Left lung (tissue), 10 donors: ENCODE results near the gene MYLK. TPM values are rescaled to one million over a fixed set of nuclear protein-coding genes. Genes with fewer than 3 reads are reported as not detected.
"Not testable (repeated sequence)": the region's sequence is repeated elsewhere in the genome, so short reads cannot be mapped to it uniquely, and the experiment has no call there.

Source experiments
- ATAC-seq: fragments of 200-7000 bp; cut with Tn5 transposase; one replicate; pipeline ENCODE4 v1.9.1; 2020; ENCODE audit warnings: moderate library complexity
- DNase-seq, 4 donors: peaks; one replicate each; pipeline ENCODE4 v3.0.0-alpha.2; 2013 to 2020
- H3K27ac ChIP-seq, 2 donors: fragments of 200-600 bp; sonication (generic) in 1 of 2; one replicate each; pipeline versions ENCODE4 v1.5.0 to v1.8.0; 2020 to 2021
- H3K27me3 ChIP-seq, 2 donors: fragments of 200-600 bp; sonication (generic) in 1 of 2; one replicate each; pipeline versions ENCODE4 v1.5.0 to v1.8.0; 2020 to 2021
- H3K36me3 ChIP-seq, 2 donors: fragments of 200-600 bp; sonication (generic) in 1 of 2; one replicate each; pipeline versions ENCODE4 v1.5.0 to v1.8.0; 2020 to 2021
- H3K4me1 ChIP-seq, 2 donors: fragments of 200-600 bp; one replicate each; pipeline ENCODE4 v1.8.0; 2021
- H3K4me3 ChIP-seq, 2 donors: fragments of 200-600 bp; sonication (generic) in 1 of 2; one replicate each; pipeline versions ENCODE4 v1.5.0 to v1.8.0; 2020 to 2021; ENCODE audit warnings: mild to moderate bottlenecking in 1 of 2
- H3K9me3 ChIP-seq, 2 donors: fragments of 200-600 bp; sonication (generic) in 1 of 2; one replicate each; pipeline versions ENCODE4 v1.5.0 to v1.8.0; 2020 to 2021
- intact Hi-C, 2 donors: fragments of 100-400 bp; cut with DNase I; formaldehyde crosslinking; loops; one replicate each; pipeline versions ENCODE4 v1.11.2 to v1.14.2; 2022
- polyA plus RNA-seq, 6 donors: library from polyadenylated mRNA; unstranded; fragments of 120-200 nt; gene quantifications; one replicate each; pipeline ENCODE4 v1.2.1, GENCODE V29; 2013; ENCODE audit not compliant: insufficient read length in 6 of 6
- total RNA-seq, 2 donors: library from RNA; stranded (reverse); fragmentation: NEBNext Ultra II Directional; extraction: Animal tissue kit (Norgen Biotek cat#: 25700); gene quantifications; one replicate each; pipeline ENCODE4 v1.2.1, GENCODE V29; 2021
- TF ChIP-seq, protein P1 (sequence below), 2 donors: fragments of 200-600 bp; sonication (generic) in 1 of 2; IDR thresholded peaks; one replicate each; pipeline versions ENCODE4 v1.5.0 to v1.8.0; 2021; ENCODE audit warnings: antibody characterized with exemption in 2 of 2
- donor health status: DM: no; HTN: yes; CAD: no.
- donor health status: DM: no; HTN: no; CAD: no.

The MYLK gene
- total and polyA plus RNA-seq, 8 donors = 155 to 468 (median 410) TPM

GRCh38 chr3:123907720-123908119 lies 23.6 kb upstream of the MYLK start:
- no peaks in the 10 kb centered on the region for H3K36me3 ChIP-seq
- no peak overlapping the region for H3K4me3 ChIP-seq
- intact Hi-C loops = no loop called here
- TF ChIP-seq, protein P1, sequence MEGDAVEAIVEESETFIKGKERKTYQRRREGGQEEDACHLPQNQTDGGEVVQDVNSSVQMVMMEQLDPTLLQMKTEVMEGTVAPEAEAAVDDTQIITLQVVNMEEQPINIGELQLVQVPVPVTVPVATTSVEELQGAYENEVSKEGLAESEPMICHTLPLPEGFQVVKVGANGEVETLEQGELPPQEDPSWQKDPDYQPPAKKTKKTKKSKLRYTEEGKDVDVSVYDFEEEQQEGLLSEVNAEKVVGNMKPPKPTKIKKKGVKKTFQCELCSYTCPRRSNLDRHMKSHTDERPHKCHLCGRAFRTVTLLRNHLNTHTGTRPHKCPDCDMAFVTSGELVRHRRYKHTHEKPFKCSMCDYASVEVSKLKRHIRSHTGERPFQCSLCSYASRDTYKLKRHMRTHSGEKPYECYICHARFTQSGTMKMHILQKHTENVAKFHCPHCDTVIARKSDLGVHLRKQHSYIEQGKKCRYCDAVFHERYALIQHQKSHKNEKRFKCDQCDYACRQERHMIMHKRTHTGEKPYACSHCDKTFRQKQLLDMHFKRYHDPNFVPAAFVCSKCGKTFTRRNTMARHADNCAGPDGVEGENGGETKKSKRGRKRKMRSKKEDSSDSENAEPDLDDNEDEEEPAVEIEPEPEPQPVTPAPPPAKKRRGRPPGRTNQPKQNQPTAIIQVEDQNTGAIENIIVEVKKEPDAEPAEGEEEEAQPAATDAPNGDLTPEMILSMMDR (IDR thresholded peaks at IDR 0.05) = no peak
- H3K27ac ChIP-seq = no peak overlapping the region
- H3K4me1 ChIP-seq = no peaks in the 10 kb centered on the region
- H3K27me3 ChIP-seq = no peaks in the 10 kb centered on the region
- ATAC-seq = no peak
- DNase-seq = no peak
- H3K9me3 ChIP-seq = no peaks in the 10 kb centered on the region

GRCh38 chr3:123899300-123899865 lies 15.3 kb upstream of the MYLK start:
- Histone ChIP-seq H3K27me3 (no peaks in the 10 kb centered on the region), H3K9me3 (no peaks in the 10 kb centered on the region), H3K4me1 (no peaks in the 10 kb centered on the region), H3K27ac (no peak overlapping the region), H3K4me3 (no peak overlapping the region), H3K36me3 (no peaks in the 10 kb centered on the region)
- intact Hi-C loops = no loop called here
- no peak for ATAC-seq
- DNase-seq = no peak
- TF ChIP-seq, protein P1 (IDR thresholded peaks at IDR 0.05) = no peak

DNA sequence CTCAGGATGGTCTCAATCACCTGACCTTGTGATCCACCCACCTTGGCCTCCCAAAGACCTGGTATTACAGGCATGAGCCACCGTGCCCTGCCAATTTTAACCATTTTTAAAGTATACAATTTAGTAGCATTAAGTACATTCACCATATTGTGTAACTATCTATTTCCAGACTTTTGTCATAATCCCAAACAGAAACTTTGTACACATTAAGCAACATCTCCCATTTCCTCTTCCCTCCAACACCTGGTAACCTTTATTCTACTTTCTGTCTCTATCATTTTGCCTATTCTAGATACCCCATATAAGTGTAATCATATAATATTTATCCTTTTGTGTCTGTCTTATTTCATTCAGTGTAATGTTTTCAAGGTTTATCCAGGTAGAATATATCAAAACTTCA lies 8.9 kb upstream of the MYLK start:
- H3K9me3 ChIP-seq = peaks cover 0 to 28% of the 10 kb centered on the region in 2 donors
- no peaks in the 10 kb centered on the region for H3K36me3 ChIP-seq
- H3K27me3 ChIP-seq = no peaks in the 10 kb centered on the region
- ATAC-seq = no peak
- no peak for DNase-seq
- no peaks in the 10 kb centered on the region for H3K4me1 ChIP-seq
- H3K4me3 ChIP-seq = no peak overlapping the region
- no peak overlapping the region for H3K27ac ChIP-seq
- intact Hi-C loops = no loop called here
- TF ChIP-seq, protein P1 (IDR thresholded peaks at IDR 0.05) = no peak

DNA sequence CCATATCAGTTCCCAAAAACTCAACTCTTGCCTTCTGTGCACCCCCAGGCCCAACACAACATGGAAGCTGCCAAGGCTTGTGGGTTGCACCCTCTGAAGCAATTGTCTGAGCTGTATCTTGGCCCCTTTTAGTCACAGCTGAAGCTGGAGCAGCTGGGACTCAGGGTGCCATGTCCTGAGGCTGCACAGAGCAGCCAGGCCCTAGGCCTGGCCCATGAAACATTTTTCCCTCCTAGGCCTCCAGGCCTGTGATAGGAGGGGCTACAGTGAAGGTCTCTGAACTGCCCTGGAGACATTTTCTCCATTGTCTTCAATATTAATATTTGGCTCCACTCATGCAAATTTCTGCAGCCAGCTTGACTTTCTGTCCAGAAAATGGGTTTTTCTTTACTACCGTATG lies 8.1 kb upstream of the MYLK start:
- TF ChIP-seq, protein P1 (IDR thresholded peaks at IDR 0.05) = no peak
- no peak for ATAC-seq
- Histone ChIP-seq H3K4me3 (no peak overlapping the region), H3K9me3 (peaks cover 0 to 28% of the 10 kb centered on the region in 2 donors), H3K36me3 (no peaks in the 10 kb centered on the region), H3K27ac (no peak overlapping the region), H3K27me3 (no peaks in the 10 kb centered on the region), H3K4me1 (no peaks in the 10 kb centered on the region)
- no peak for DNase-seq
- intact Hi-C loops = no loop called here

DNA sequence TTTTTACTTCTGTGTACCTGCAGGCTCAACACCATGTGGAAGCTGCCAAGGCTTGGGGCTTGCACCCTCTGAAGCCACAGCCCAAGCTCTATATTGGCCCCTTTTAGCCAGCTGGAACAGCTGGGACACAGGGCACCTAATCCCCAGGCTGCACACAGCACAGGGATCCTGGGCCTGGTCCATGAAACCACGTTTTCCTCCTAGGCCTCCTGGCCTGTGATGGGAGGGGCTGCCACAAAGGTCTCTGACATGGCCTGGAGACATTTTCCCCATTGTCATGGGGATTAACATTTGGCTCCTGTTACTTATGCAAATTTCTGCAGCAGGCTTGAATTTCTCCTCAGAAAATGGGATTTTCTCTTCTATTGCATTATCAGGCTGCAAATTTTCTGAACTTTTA lies 6.9 kb upstream of the MYLK start:
- H3K27me3 ChIP-seq, intact Hi-C loops, DNase-seq: not testable (repeated sequence)

DNA sequence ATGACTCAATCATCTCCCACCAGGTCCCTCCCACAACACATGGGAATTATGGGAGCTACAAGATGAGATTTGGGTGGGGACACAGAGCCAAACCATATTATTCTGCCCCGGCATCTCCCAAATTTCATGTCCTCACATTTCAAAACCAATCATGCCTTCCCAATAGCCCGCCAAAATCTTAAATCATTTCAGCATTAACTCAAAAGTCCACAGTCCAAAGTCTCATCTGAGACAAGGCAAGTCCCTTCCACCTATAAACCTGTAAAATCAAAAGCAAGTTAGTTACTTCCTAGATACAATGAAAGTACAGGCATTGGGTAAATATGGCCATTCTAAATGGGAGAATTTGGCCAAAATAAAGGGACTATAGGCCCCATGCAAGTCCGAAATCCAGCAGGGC lies 6.0 kb upstream of the MYLK start:
- peaks cover 0 to 28% of the 10 kb centered on the region in 2 donors for H3K9me3 ChIP-seq
- ATAC-seq, intact Hi-C loops: not testable (repeated sequence)

More for the DNA sequence above, 6.9 kb upstream of the MYLK start:
- not testable (repeated sequence) for H3K4me1 ChIP-seq, ATAC-seq, H3K36me3 ChIP-seq, H3K27ac ChIP-seq, H3K4me3 ChIP-seq
- H3K9me3 ChIP-seq = peaks cover 0 to 28% of the 10 kb centered on the region in 2 donors

More for the DNA sequence above, 6.0 kb upstream of the MYLK start:
- DNase-seq, H3K27ac ChIP-seq, H3K4me1 ChIP-seq, H3K36me3 ChIP-seq, H3K4me3 ChIP-seq: not testable (repeated sequence)
- peaks cover 0 to 13% of the 10 kb centered on the region in 2 donors for H3K27me3 ChIP-seq
